HG03280 (cell line): Measurements from ENCODE around the gene ARL17A.
"Not testable (repeated sequence)": the region's sequence is repeated elsewhere in the genome, so short reads cannot be mapped to it uniquely, and the experiment has no call there.

Source experiments
- ATAC-seq: cut with Tn5 transposase; IDR thresholded peaks from one replicate; pipeline ENCODE4 v1.9.1; 2021; ENCODE audit warnings: mild to moderate bottlenecking, moderate library complexity; ENCODE audit not compliant: unreplicated experiment

The ARL17A gene

GRCh38 chr17:46579083-46580075 lies at the start of gene ARL17A:
Gene ARL17A, minus strand, starts transcription at chr17:46579691. Its CDS starts 3,369 bp downstream, at chr17:46576322.
- ATAC-seq = peak; percentile 99

DNA sequence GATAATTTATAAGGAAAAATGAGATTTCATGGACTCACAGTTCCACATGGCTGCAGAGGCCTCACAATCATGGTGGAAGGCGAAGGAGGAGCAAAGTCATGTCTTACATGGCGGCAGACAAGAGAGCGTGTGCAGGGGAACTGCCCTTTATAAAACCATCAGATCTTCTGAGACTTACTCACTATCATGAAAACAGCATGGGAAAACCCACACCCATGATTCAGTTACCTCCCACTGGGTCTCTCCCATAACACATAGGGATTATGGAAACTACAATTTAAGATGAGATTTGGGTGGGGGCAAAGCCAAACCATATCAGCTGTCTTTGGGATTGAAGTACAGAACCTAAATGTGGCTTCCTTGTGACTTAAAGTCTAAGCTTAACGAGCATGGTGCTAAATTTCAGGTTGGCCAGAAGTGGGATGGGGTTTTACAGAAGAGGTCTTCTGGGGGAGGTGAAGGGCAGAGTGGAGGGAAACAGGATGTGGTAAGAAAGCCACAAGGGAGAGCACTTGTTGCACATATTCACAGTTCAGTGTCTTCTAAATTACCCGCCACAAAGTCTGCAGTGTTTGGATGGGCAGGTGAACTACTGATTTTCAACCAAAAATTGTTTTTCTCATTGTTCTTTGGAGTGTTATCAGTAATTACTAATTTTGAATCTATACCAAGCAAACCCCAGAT lies 49.4 kb upstream of the ARL17A start:
- ATAC-seq = not testable (repeated sequence)

DNA sequence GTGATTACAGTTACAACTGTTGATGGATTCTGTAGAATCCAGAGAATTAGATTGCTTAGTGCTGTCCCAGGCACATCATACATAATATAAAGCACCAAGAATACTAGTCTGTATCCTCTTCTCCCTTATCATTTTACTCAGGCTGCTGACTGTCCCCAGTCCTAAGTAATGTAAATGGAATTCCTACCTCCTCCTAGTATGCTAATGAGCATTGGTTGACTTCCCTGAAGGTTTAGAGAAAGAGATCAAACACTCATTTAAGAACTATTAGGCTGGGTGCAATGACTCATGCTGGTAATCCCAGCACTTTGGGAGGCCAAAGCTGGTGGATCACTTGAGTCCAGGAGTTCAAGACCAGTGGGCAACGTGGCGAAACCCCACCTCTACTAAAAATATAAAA lies 48.0 kb upstream of the ARL17A start:
- not testable (repeated sequence) for ATAC-seq

- ATAC-seq = not testable (repeated sequence)
These were observed 45.2 kb upstream of the ARL17A start for GRCh38 chr17:46624726-46625125.

DNA sequence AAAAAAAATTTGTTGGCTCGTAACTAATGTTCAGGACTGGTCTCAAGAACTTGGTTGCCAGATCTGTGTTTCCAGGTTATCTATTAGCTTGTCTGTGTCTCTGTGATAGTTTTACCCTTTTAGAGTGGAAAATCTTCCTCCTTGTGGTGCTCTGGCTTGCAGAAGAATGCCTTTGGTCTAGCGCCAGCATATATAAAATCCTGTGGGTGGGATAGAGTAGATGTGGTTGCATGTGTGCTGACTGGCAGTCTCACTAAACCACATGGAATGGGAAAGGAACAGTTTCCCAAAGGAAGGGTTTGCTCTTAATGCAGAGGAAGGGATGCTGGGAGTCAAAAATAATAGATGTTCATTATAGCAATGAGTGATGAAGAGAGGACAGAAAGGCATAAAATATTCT lies 44.3 kb upstream of the ARL17A start:
- ATAC-seq = not testable (repeated sequence)

DNA sequence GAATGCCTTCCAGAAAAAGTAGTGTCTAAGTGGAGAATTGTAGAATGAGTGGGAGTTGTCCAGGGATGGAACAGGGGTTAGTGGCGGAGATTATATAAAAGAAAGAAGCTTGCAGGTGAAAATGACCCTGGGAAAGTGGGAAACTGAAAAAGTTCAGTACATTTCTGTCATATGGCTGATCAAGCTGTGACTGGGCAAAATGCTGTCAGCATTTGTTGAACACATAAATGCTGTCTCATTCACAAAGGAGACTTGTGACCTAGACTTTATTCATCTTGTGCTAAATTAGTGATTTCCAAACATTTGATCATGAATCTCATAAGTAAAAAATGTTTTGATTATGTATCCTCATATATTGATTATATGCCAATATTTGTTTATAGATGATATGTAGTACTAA lies 39.5 kb upstream of the ARL17A start:
- not testable (repeated sequence) for ATAC-seq

DNA sequence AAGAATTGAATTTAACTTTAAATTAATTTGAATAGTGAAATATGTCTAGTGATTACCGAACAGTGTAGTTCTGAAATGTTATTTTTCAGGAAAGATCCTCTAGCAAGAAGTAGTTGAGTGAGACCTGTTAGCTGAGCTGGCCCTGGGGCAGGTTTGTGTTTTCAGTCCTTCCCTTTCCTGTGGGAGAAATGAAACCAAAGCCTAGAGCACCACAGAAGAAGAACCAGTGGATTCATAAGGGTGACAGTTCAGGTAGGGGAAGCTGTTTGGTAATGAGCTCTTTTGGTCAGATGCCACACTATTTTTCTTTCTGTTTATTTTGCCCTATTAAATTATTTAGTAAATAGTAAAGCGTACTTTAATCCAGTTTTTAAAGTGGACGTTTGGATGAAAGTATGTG lies 37.6 kb upstream of the ARL17A start:
- ATAC-seq = not testable (repeated sequence)

DNA sequence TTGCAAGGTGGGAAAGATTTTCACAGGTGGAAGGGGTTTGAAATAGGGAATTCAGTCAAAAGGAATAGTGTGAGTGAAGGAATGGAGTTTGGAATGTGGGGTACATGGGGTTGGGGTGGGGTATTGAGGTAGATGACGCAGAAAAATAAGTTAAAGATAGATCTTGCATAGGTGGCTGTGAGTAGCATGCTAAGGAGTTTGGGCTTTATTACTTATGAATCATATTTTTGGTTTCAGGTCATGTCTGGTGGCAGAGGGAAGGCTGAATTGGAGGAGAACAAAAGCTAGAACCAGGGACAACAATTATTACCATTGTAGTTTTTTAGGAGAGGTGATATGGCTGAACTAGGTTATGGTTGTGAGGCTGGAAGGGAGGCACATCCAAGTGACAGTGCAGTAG lies 34.4 kb upstream of the ARL17A start:
- ATAC-seq = not testable (repeated sequence)

DNA sequence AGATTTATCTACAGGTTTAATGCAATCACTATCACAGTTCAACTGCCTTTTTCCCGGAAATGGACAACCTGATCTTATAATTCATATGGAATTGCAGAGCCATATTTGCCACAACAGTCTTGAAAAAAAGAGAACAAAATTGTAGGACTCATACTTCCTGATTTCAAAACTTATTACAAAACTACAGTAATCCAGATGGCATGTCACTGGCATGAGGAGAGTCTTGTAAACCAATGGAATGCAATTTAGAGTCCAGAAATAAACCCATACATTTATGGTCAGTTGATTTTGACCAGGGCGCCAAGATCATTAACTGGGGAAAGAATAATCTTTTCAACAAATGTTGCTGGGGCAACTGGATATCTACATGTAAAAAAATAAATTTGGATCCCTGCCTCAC lies 31.8 kb upstream of the ARL17A start:
- not testable (repeated sequence) for ATAC-seq

- peak; percentile 76 for ATAC-seq
These were observed 23.6 kb upstream of the ARL17A start for GRCh38 chr17:46603125-46603524.

- ATAC-seq = not testable (repeated sequence)
These were observed 21.3 kb upstream of the ARL17A start for GRCh38 chr17:46600767-46601166.

GRCh38 chr17:46598344-46598931 lies 18.9 kb upstream of the ARL17A start:
- peak; percentile 74 for ATAC-seq

DNA sequence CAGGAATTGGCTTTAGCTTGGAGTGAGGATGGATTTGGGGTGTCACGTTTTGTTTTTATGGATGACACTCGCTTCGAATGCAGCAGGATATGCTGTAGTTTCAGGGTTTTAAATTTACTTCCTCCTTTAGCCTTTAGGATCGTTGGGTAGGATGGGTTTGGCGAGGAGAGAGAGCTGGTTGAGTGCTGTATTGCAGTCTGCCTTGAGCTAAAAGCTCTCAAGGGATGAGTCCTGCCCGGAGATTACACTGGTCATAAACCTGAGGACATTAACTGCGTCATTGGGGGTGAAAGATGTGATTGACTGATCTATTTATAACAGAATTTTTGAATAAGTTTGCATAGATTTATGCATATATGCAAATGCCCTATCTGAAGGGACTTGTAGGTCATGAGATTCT lies 11.8 kb upstream of the ARL17A start:
- peak; percentile 35 for ATAC-seq

- ATAC-seq = peak; percentile 84
These were observed 11.0 kb upstream of the ARL17A start, which contains the start of gene NSF for GRCh38 chr17:46590157-46591146. Gene NSF, plus strand, starts transcription at chr17:46590669. Its CDS starts 107 bp downstream, at chr17:46590776.

GRCh38 chr17:46585444-46585843 lies 6.0 kb upstream of the ARL17A start:
- not testable (repeated sequence) for ATAC-seq

DNA sequence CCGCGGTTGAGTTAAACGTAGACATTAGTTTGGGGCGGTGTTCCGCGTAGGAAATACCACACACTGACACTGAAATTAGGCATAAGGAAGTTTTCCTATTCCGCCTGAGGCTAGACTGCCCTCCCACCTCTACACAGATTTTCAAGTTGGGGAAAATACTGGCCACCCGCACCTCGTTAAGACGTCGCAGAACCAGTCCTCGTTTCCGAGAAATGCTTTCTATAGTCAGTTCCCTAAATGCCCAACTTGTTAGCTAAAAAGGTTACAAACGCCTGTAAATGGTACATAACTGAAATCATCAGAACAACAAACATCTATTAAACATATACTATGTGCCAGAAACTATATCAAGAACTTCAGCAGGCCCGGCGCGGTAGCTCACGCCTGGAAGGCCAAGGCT lies 591 bp upstream of the ARL17A start:
- not testable (repeated sequence) for ATAC-seq

DNA sequence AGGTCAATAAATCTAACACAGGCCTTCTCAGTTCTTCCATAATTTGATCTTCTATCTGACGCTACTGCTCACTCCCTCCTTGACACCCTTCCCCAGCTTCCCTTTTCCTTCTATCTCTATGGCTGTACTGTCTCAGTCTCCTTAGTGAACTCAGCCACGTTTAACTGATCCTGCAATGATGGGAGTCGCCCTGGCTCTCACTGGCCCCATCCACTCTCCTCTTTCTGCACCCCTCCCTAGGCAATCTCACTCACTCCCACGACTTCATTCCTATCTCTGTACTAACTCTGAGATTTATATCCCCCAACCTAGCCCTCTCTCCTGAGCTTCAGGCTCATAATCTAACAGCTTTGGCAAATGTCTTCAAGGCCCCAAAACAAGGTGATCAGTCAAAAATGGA lies 7.7 kb downstream of the ARL17A start:
- not testable (repeated sequence) for ATAC-seq

DNA sequence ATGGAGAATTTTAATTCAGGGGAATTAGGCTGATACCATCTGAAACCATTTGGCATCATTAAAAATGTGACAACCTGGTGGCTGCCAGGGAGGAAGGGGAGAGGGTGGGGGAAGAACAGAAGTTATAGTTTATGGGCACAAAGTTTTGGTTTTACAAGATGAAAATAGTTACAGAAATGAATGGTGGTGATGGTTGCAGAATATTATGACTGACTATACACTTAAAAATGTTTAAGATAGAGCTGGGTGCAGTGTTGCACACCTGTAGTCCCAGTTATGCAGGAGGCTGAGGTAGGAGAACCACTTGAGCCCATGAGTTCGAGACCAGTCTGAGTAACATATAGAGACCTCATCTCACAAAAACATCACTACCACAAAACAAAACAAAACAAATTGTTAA lies 12.5 kb downstream of the ARL17A start:
- not testable (repeated sequence) for ATAC-seq

DNA sequence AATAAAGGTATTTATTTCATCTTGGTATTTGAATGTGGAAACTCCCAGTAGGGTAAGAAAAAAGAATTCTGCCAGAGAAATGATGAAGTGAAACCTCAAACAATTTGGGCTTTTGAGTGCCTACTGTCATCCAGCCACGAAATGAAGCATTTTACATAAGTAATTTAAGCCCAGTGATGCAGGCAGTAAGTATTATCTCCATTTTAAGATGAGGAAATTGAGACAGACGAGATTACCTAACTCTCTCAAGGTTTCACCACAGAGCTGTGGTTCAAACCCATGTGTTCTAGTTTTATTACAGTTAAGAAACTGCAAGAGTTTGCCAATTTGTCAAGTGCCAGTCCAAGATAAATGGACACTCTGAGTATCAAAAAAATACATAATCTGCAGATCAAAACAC lies 13.2 kb downstream of the ARL17A start:
- ATAC-seq = not testable (repeated sequence)

DNA sequence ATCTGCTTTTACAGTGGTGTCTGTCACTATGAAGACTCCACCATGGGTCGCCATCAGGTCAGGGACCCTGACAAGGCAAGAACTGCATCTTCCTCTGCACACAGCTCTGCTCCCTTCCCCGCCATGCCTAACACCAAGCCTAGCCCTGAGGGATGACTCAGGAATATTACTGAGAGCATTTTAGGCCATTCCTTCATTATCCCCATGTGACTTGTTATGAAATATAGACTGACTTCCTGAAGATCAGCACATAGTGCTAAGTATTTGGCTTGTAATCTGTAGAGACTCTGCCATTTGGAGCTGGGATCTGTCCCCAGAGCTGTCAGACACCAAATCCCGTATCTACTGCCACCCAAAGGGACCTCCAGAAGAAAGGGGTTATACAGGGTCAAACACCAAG lies 19.4 kb downstream of the ARL17A start:
- not testable (repeated sequence) for ATAC-seq
